Right lobe of liver (tissue), 6 donors: ENCODE data around the gene ARSG. TPM values are rescaled to one million over a fixed set of nuclear protein-coding genes. Genes with fewer than 3 reads are reported as not detected.

ENCODE experiments used
- ATAC-seq, 4 donors: fragments of 200-7000 bp; cut with Tn5 transposase; one replicate each; pipeline ENCODE4 v1.9.1; 2020; ENCODE audit warnings: mild to moderate bottlenecking in 4 of 4, moderate library complexity in 4 of 4
- DNase-seq, 3 donors: peaks; one replicate each; pipeline ENCODE4 v3.0.0-alpha.2; 2020
- H3K27ac ChIP-seq, 3 donors: fragments of 200-600 bp; one replicate each; pipeline ENCODE4 v1.8.0; 2022
- H3K27me3 ChIP-seq, 2 donors: fragments of 200-600 bp; one replicate each; pipeline ENCODE4 v1.8.0; 2022
- H3K36me3 ChIP-seq, 4 donors: fragments of 200-600 bp; sonication (generic) in 1 of 4; one replicate each; pipeline versions ENCODE4 v1.5.1 to v1.8.0; 2017 to 2022; ENCODE audit warnings: control low read depth in 1 of 4
- H3K4me1 ChIP-seq, 4 donors: fragments of 200-600 bp; sonication (generic) in 1 of 4; one replicate each; pipeline versions ENCODE4 v1.5.1 to v1.8.0; 2017 to 2022; ENCODE audit warnings: control low read depth in 1 of 4
- H3K4me3 ChIP-seq, 3 donors: fragments of 200-600 bp; one replicate each; pipeline ENCODE4 v1.8.0; 2022
- H3K9me3 ChIP-seq, 4 donors: fragments of 200-600 bp; sonication (generic) in 1 of 4; one replicate each; pipeline versions ENCODE4 v1.5.1 to v1.8.0; 2017 to 2022; ENCODE audit warnings: control low read depth in 1 of 4
- POLR2A ChIP-seq: fragments of 450-650 bp; IDR thresholded peaks from one replicate; pipeline ENCODE4 v1.6.1; 2017; ENCODE audit warnings: antibody characterized with exemption, mild to moderate bottlenecking
- WGBS: methylation state at CpG from one replicate; pipeline ENCODE4 v1.1.6; 2018; ENCODE audit warnings: low coverage, low lambda C conversion rate; ENCODE audit not compliant: insufficient coverage; ENCODE audit errors: missing lambda C conversion rate; 5-methylcytosine and 5-hydroxymethylcytosine counted together
- intact Hi-C, 2 donors: fragments of 100-400 bp; cut with DNase I; formaldehyde crosslinking; loops; one replicate each; pipeline versions ENCODE4 v1.11.2 to v1.14.1; 2022
- total RNA-seq, 6 experiments: library from RNA; depleted of rRNA in 2 of 6; stranded (reverse); fragments of >200 nt in 2 of 6; fragmentation: NEBNext Ultra II Directional in 3 of 6; extraction: Animal tissue kit (Norgen Biotek cat#: 25700) in 3 of 6; gene quantifications; one replicate each; pipeline versions ENCODE4 v1.1.0 to v1.2.4, GENCODE V29; 2016 to 2023
- TF ChIP-seq, protein P1 (sequence below), 4 donors: fragments of 200-600 bp in 3 of 4; fragments of 450-650 bp in 1 of 4; IDR thresholded peaks; one replicate each; pipeline versions ENCODE4 v1.5.1 to v1.8.0; 2016 to 2022; ENCODE audit warnings: antibody characterized with exemption in 4 of 4, mild to moderate bottlenecking in 2 of 4
- donor health status: DM: no; HTN: yes; CAD: no.
- donor health status: DM: no; HTN: no; CAD: no.
- donor health status: DM: no; HTN: no; CAD: no.
- donor health status: DM: no; HTN: yes; CAD: no.
- donor health status: DM: no; HTN: yes; CAD: no.

Gene ARSG
- total RNA-seq, 6 experiments from 2014 or later = 1.2 to 3.3 (median 2.5) TPM

- Histone ChIP-seq H3K4me3 (peak overlapping the region in 2 of 3 donors; percentile 57 to 60), H3K27me3 (peaks cover 0 to 7% of the 10 kb centered on the region in 2 donors), H3K4me1 (peaks cover 0 to 16% (median 2%) of the 10 kb centered on the region in 4 donors), H3K36me3 (no peaks in the 10 kb centered on the region), H3K27ac (peak overlapping the region; percentile 60 to 76 (median 62)), H3K9me3 (no peaks in the 10 kb centered on the region)
- DNase-seq = no peak
- 25% methylated on average over 8 of the region's 9 CpGs for WGBS
- intact Hi-C loops = no loop called here
- TF ChIP-seq POLR2A = no peak
- TF ChIP-seq, protein P1, sequence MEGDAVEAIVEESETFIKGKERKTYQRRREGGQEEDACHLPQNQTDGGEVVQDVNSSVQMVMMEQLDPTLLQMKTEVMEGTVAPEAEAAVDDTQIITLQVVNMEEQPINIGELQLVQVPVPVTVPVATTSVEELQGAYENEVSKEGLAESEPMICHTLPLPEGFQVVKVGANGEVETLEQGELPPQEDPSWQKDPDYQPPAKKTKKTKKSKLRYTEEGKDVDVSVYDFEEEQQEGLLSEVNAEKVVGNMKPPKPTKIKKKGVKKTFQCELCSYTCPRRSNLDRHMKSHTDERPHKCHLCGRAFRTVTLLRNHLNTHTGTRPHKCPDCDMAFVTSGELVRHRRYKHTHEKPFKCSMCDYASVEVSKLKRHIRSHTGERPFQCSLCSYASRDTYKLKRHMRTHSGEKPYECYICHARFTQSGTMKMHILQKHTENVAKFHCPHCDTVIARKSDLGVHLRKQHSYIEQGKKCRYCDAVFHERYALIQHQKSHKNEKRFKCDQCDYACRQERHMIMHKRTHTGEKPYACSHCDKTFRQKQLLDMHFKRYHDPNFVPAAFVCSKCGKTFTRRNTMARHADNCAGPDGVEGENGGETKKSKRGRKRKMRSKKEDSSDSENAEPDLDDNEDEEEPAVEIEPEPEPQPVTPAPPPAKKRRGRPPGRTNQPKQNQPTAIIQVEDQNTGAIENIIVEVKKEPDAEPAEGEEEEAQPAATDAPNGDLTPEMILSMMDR (IDR thresholded peaks at IDR 0.05) = no peak
- no peak for ATAC-seq
Observed at GRCh38 chr17:68289936-68290267, 1.4 kb upstream of the ARSG start.

GRCh38 chr17:68290268-68290954 is 884 bp upstream of the ARSG start:
- Histone ChIP-seq H3K9me3 (no peaks in the 10 kb centered on the region), H3K36me3 (no peaks in the 10 kb centered on the region), H3K27ac (peak overlapping the region; percentile 60 to 76 (median 62)), H3K27me3 (peaks cover 0 to 7% of the 10 kb centered on the region in 2 donors), H3K4me3 (peak overlapping the region; percentile 56 to 60 (median 57)), H3K4me1 (peaks cover 0 to 16% (median 2%) of the 10 kb centered on the region in 4 donors)
- intact Hi-C loops = no loop called here
- TF ChIP-seq, protein P1 (IDR thresholded peaks at IDR 0.05) = no peak
- no peak for TF ChIP-seq POLR2A
- ATAC-seq (peak; percentile 9 to 25 (median 14)), DNase-seq (peak; percentile 51 to 74 (median 56))
- WGBS = 20% methylated on average over 14 of the region's 50 CpGs

DNA sequence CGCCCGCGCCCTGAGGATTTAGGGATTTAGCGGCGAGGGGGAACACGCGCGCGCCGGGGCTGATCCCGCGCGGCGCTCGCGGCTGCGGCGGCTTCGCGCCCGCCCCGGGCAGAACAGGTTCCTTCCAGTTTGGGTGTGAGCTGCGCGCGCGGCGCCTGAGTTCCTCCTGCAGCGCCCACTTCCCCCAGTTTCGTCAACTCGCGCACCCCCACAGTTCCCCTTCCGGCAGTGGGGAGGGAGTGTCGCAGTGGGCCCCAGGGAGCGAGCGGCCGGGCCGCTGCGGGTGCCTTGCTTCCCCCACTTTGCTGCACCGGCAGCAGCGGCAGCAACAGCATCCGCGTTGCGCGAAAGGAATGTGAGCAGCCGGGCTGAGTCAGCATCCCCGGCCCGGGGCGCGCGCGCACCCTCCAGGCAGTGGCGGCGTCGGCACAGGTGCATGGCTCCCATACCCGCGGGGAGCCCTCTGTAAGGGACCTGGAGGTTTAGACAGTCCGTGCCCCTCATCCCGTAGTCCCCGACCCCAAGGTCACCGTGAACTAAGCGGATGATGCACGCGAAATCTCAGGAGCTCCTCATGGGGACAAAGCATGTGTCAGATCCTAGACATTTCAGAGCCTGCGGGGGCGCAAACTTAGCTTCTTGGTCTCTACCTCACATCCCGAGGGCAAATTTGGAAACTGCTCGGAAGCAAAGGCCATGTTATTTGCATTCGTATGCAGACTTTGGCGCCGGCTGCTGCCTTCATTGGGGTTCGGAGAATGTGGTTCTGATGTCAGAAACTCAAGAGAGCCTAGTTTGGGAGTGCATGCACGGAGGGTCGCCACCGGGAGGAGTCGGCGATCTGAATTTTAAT is 767 bp downstream of the ARSG start:
- peaks cover 0 to 7% of the 10 kb centered on the region in 2 donors for H3K27me3 ChIP-seq
- intact Hi-C loops = no loop called here
- 3% methylated on average over 38 of the region's 76 CpGs for whole genome bisulfite sequencing

DNA sequence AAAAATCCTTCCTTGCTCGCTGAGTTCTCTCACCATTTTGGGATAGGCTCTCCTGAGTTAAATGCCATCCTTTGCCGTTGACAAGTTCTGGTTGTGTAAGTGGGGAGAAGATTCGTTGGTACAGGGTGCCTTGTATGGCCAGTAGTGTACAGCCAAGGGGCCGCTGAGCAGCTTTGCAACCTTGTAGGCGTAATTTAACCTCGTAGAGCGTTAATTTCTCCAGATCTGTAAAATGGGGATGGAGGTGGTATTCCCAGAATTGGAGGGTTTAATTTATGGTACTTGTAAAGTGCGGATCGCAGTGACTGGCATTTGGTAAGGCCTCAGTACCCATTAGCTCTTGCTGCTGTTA is 1.4 kb downstream of the ARSG start:
- TF ChIP-seq, protein P1 (IDR thresholded peaks at IDR 0.05) = no peak
- no peak for TF ChIP-seq POLR2A
- Histone ChIP-seq H3K27me3 (peaks cover 0 to 7% of the 10 kb centered on the region in 2 donors), H3K27ac (peak overlapping the region in 2 of 3 donors; percentile 9 to 60), H3K4me1 (peaks cover 0 to 16% (median 2%) of the 10 kb centered on the region in 4 donors), H3K4me3 (peak overlapping the region in 1 of 3 donors; percentile 57), H3K9me3 (no peaks in the 10 kb centered on the region), H3K36me3 (no peaks in the 10 kb centered on the region)
- ATAC-seq (no peak), DNase-seq (no peak)
- 47% methylated on average over 8 of the region's 9 CpGs for WGBS
- intact Hi-C loops = no loop called here

More for the DNA sequence above, 767 bp downstream of the ARSG start:
- peak; percentile 69 for TF ChIP-seq POLR2A
- TF ChIP-seq, protein P1 (IDR thresholded peaks at IDR 0.05) = no peak
- H3K9me3 ChIP-seq = no peaks in the 10 kb centered on the region
- peak overlapping the region; percentile 60 to 76 (median 62) for H3K27ac ChIP-seq
- H3K4me3 ChIP-seq = peak overlapping the region; percentile 56 to 60 (median 57)
- no peaks in the 10 kb centered on the region for H3K36me3 ChIP-seq
- ATAC-seq (peak; percentile 74 to 78 (median 74)), DNase-seq (peak; percentile 80 to 90 (median 85))
- peaks cover 0 to 16% (median 2%) of the 10 kb centered on the region in 4 donors for H3K4me1 ChIP-seq
